GM21576 (cell line): ENCODE measurements around the gene TCEA3.

ENCODE experiments used
- ATAC-seq: cut with Tn5 transposase; IDR thresholded peaks from one replicate; pipeline ENCODE4 v1.9.1; 2021; ENCODE audit warnings: mild to moderate bottlenecking, moderate library complexity; ENCODE audit not compliant: unreplicated experiment

The TCEA3 gene

GRCh38 chr1:23448846-23449245 lies 24.3 kb upstream of the TCEA3 start:
- ATAC-seq: no peak

GRCh38 chr1:23446661-23447310 lies 22.2 kb upstream of the TCEA3 start:
- ATAC-seq: no peak

GRCh38 chr1:23444596-23445390 lies 20.2 kb upstream of the TCEA3 start:
- ATAC-seq: no peak

- no peak for ATAC-seq
These were observed 19.6 kb upstream of the TCEA3 start for GRCh38 chr1:23444104-23444533.

GRCh38 chr1:23442751-23443150 lies 18.2 kb upstream of the TCEA3 start:
- ATAC-seq: no peak

- ATAC-seq: no peak
These were observed 17.0 kb upstream of the TCEA3 start for GRCh38 chr1:23441446-23442148.

- no peak for ATAC-seq
These were observed 14.0 kb upstream of the TCEA3 start for GRCh38 chr1:23438545-23438944.

GRCh38 chr1:23437355-23437664 lies 12.8 kb upstream of the TCEA3 start:
- ATAC-seq: no peak

- ATAC-seq: no peak
These were observed 12.2 kb upstream of the TCEA3 start for GRCh38 chr1:23436520-23437354.

- no peak for ATAC-seq
These were observed 9.8 kb upstream of the TCEA3 start for GRCh38 chr1:23434260-23434775.

GRCh38 chr1:23433122-23433521 lies 8.6 kb upstream of the TCEA3 start:
- no peak for ATAC-seq

- no peak for ATAC-seq
These were observed 6.9 kb upstream of the TCEA3 start for GRCh38 chr1:23431431-23431830.

- ATAC-seq: no peak
These were observed 6.3 kb upstream of the TCEA3 start for GRCh38 chr1:23430803-23431202.

- no peak for ATAC-seq
These were observed 3.8 kb upstream of the TCEA3 start for GRCh38 chr1:23428136-23428905.

GRCh38 chr1:23427550-23427949 lies 3.0 kb upstream of the TCEA3 start:
- no peak for ATAC-seq

GRCh38 chr1:23426828-23427227 lies 2.3 kb upstream of the TCEA3 start:
- no peak for ATAC-seq

- ATAC-seq: no peak
These were observed 596 bp upstream of the TCEA3 start for GRCh38 chr1:23425193-23425494.

- no peak for ATAC-seq
These were observed 894 bp downstream of the TCEA3 start for GRCh38 chr1:23423415-23424292.

- no peak for ATAC-seq
These were observed 1.6 kb downstream of the TCEA3 start for GRCh38 chr1:23422941-23423340.
